ENCODE data around the gene PAXX. TPM values are rescaled to one million over a fixed set of nuclear protein-coding genes. Genes with fewer than 3 reads are reported as not detected.

The PAXX gene
- total and polyA plus RNA-seq, 9 of the 15 experiments (the other 6 are each of a cell fraction or from before 2014, with no cell fraction given): 1.2 to 175 (median 38.5) TPM

GRCh38 chr9:136944519-136945332, 47.5 kb upstream of the PAXX start, which contains the start of the genes C8G and FBXW5 (continued):
- no peak for TF ChIP-seq GTF2A2 (tag; IDR thresholded peaks at IDR 0.05)
- TF ChIP-seq ELF1 (tag; IDR thresholded peaks at IDR 0.05): peak; percentile 85
- no peak for TF ChIP-seq PREB (CRISPR knock-in tag; IDR thresholded peaks at IDR 0.05)
- peak; percentile 69 for TF ChIP-seq HMGN3 (IDR thresholded peaks at IDR 0.05; ENCODE audit: borderline replicate concordance, extremely low read depth, insufficient read length, low read depth, low read length)
- TF ChIP-seq MCM7 (IDR thresholded peaks at IDR 0.05): no peak
- TF ChIP-seq SMAD2 (IDR thresholded peaks at IDR 0.05; ENCODE audit: low read depth, low read length): no peak
- TF ChIP-seq RNF219 (CRISPR knock-in tag; IDR thresholded peaks at IDR 0.05): no peak
- TF ChIP-seq PML (IDR thresholded peaks at IDR 0.05; ENCODE audit: low read length): no peak
- TF ChIP-seq E2F1 (CRISPR knock-in tag; IDR thresholded peaks at IDR 0.05): no peak
- peak; percentile 69; the same call in 1 of the 2 replicates for TF ChIP-seq MITF (IDR thresholded peaks at IDR 0.05)
- TF ChIP-seq CTBP1 (IDR thresholded peaks at IDR 0.05; ENCODE audit: borderline replicate concordance): peak; percentile 87
- TF ChIP-seq PRDM10 (IDR thresholded peaks at IDR 0.05; ENCODE audit: partially characterized antibody): peak; percentile 49
- peak; percentile 96 for TF ChIP-seq SP1 (CRISPR knock-in tag; IDR thresholded peaks at IDR 0.05)
- no peak for TF ChIP-seq ARID2 (IDR thresholded peaks at IDR 0.05)
- TF ChIP-seq NR4A1 (CRISPR knock-in tag; IDR thresholded peaks at IDR 0.05): peak; percentile 93
- TF ChIP-seq NR4A1 (tag; IDR thresholded peaks at IDR 0.05): 0 out of 2 replicates have a peak, but pooled peaks have one; percentile 48
- no peak for TF ChIP-seq SMAD1 (IDR thresholded peaks at IDR 0.05; ENCODE audit: low read depth, low read length, partially characterized antibody)
- TF ChIP-seq FOXP1 (CRISPR knock-in tag; IDR thresholded peaks at IDR 0.05): 0 out of 2 replicates have a peak, but pooled peaks have one; percentile 28
- TF ChIP-seq CC2D1A (IDR thresholded peaks at IDR 0.05): peak; percentile 35; the same call in 1 of the 2 replicates

All from K562 (cell line).